ENCODE measurements around the gene SLC16A13. TPM values are rescaled to one million over a fixed set of nuclear protein-coding genes. Genes with fewer than 3 reads are reported as not detected.

SLC16A13 gene
- total and polyA plus RNA-seq, 2 donors (not counting 1 experiment from before 2014, with no cell fraction given): 7.4 to 21.9 TPM

GRCh38 chr17:7004398-7005253 lies 31.2 kb upstream of the SLC16A13 start:
- Histone ChIP-seq H3K4me2 (replicated peaks; ENCODE audit: low read depth, low read length, poor library complexity, severe bottlenecking) (no peak overlapping the region), H3K79me2 (ENCODE audit: control insufficient read depth, insufficient read depth, low read length) (peaks cover 52% of the 10 kb centered on the region), H3K9ac (ENCODE audit: low read length) (no peak overlapping the region), H4K20me1 (ENCODE audit: control insufficient read depth, insufficient read depth, low read length, poor library complexity, severe bottlenecking) (peaks cover 65% of the 10 kb centered on the region), H3K27me3 (replicated peaks in 1 of 4; ENCODE audit: control extremely low read depth in 1 of 4, control insufficient read depth in 3 of 4, insufficient read depth in 4 of 4, low read length in 3 of 4) (no peaks in the 10 kb centered on the region), H3K4me1 (ENCODE audit: control insufficient read depth in 2 of 2, insufficient read depth in 2 of 2, low read length in 2 of 2) (peaks cover 0 to 6% of the 10 kb centered on the region in 2 donors), H3K36me3 (replicated peaks in 1 of 2; ENCODE audit: control extremely low read depth in 1 of 2, control insufficient read depth in 1 of 2, extremely low read depth in 1 of 2, insufficient read depth in 2 of 2, low read length in 1 of 2) (peaks cover 5 to 57% of the 10 kb centered on the region in 2 experiments), H3K9me3 (ENCODE audit: control extremely low read depth in 1 of 3, control insufficient read depth in 2 of 3, insufficient read depth in 1 of 3, low read length in 2 of 3) (no peaks in the 10 kb centered on the region), H3K4me3 (ENCODE audit: control extremely low read depth in 1 of 5, extremely low read depth in 1 of 5, insufficient read depth in 1 of 5, low read depth in 2 of 5, low read length in 4 of 5) (no peak overlapping the region), H2AFZ (ENCODE audit: insufficient read depth, low read depth, low read length, poor library complexity, severe bottlenecking) (no peak overlapping the region), H3K27ac (ENCODE audit: low read length in 2 of 2) (no peak overlapping the region)
- Mint-ChIP-seq H3K27me3 (no peaks in the 10 kb centered on the region), H3K9me3 (ENCODE audit: insufficient read depth) (no peaks in the 10 kb centered on the region), H3K4me3 (no peak overlapping the region), H3K27ac (peak overlapping the region; percentile 12), H3K4me1 (peaks cover 24% of the 10 kb centered on the region)
- TF ChIP-seq CTCF (IDR thresholded peaks at IDR 0.05) (peak; percentile 87), EZH2 (IDR thresholded peaks at IDR 0.05; ENCODE audit: borderline replicate concordance, insufficient read depth, low read depth, low read length, poor library complexity, severe bottlenecking) (no peak)
- ATAC-seq (ENCODE audit: low read depth) (peak; percentile 93), DNase-seq (peak; percentile 83)
- ChIA-PET POLR2A (interaction anchor here (1.2 kb wide), 1 partner anchor 31 kb away, joined by 3 read pairs; the partner anchor contains the start of gene SLC16A13), CTCF (interaction anchor here (0.5 to 6.9 kb wide), 40 partner anchors 8 to 661 kb away, joined by 3 to 147 read pairs (median 4); partner anchors contain the start of genes ALOX12, RNASEK and TEKT1)
- WGBS (ENCODE audit: insufficient coverage): no CpG with 5 or more reads among the region's 2 CpGs
- intact Hi-C loops (cut with micrococcal nuclease): loop anchor here (1.0 to 2.0 kb wide), 4 partner anchors 8 to 162 kb away; partner anchors contain the start of gene RNASEK

GRCh38 chr17:7005716-7006115 lies 30.1 kb upstream of the SLC16A13 start:
- H3K27me3 ChIP-seq (replicated peaks in 1 of 4; ENCODE audit: control extremely low read depth in 1 of 4, control insufficient read depth in 3 of 4, insufficient read depth in 4 of 4, low read length in 3 of 4): no peaks in the 10 kb centered on the region
- H3K4me2 ChIP-seq (replicated peaks; ENCODE audit: low read depth, low read length, poor library complexity, severe bottlenecking): no peak overlapping the region
- H3K4me1 ChIP-seq (ENCODE audit: control insufficient read depth in 2 of 2, insufficient read depth in 2 of 2, low read length in 2 of 2): peaks cover 9 to 17% of the 10 kb centered on the region in 2 donors
- Mint-ChIP-seq H3K27ac (no peak overlapping the region), H3K4me1 (peaks cover 35% of the 10 kb centered on the region), H3K4me3 (no peak overlapping the region), H3K27me3 (no peaks in the 10 kb centered on the region), H3K9me3 (ENCODE audit: insufficient read depth) (no peaks in the 10 kb centered on the region)
- intact Hi-C loops (cut with micrococcal nuclease): loop anchor here (2.0 kb wide), 1 partner anchor 163 kb away; no protein-coding TSS in a partner anchor
- POLR2A ChIA-PET: no interaction called here
- DNase-seq (no peak), ATAC-seq (ENCODE audit: low read depth) (no peak)
- peaks cover 63% of the 10 kb centered on the region for H3K79me2 ChIP-seq (ENCODE audit: control insufficient read depth, insufficient read depth, low read length)
- H4K20me1 ChIP-seq (ENCODE audit: control insufficient read depth, insufficient read depth, low read length, poor library complexity, severe bottlenecking): peaks cover 75% of the 10 kb centered on the region
- H3K9ac ChIP-seq (ENCODE audit: low read length): no peak overlapping the region
- H3K27ac ChIP-seq (ENCODE audit: low read length in 2 of 2): no peak overlapping the region
- no peak overlapping the region for H3K4me3 ChIP-seq (ENCODE audit: control extremely low read depth in 1 of 5, extremely low read depth in 1 of 5, insufficient read depth in 1 of 5, low read depth in 2 of 5, low read length in 4 of 5)
- no peak for TF ChIP-seq CTCF (IDR thresholded peaks at IDR 0.05)
- TF ChIP-seq EZH2 (IDR thresholded peaks at IDR 0.05; ENCODE audit: borderline replicate concordance, insufficient read depth, low read depth, low read length, poor library complexity, severe bottlenecking): no peak
- CTCF ChIA-PET: interaction anchor here (0.6 to 6.9 kb wide), 9 partner anchors 12 to 532 kb away, joined by 3 to 147 read pairs (median 6); no protein-coding TSS in a partner anchor
- H3K9me3 ChIP-seq (ENCODE audit: control extremely low read depth in 1 of 3, control insufficient read depth in 2 of 3, insufficient read depth in 1 of 3, low read length in 2 of 3): no peaks in the 10 kb centered on the region
- H2AFZ ChIP-seq (ENCODE audit: insufficient read depth, low read depth, low read length, poor library complexity, severe bottlenecking): no peak overlapping the region
- peaks cover 3 to 50% of the 10 kb centered on the region in 2 experiments for H3K36me3 ChIP-seq (replicated peaks in 1 of 2; ENCODE audit: control extremely low read depth in 1 of 2, control insufficient read depth in 1 of 2, extremely low read depth in 1 of 2, insufficient read depth in 2 of 2, low read length in 1 of 2)
- WGBS (ENCODE audit: insufficient coverage): 100% methylated on average over 3 of the region's 7 CpGs

Measured in B cell (primary cell).